ENCODE measurements around the gene RPL19.
A peak's percentile ranks its signal among the peaks of the same experiment; 100 is the strongest.
"Not testable (repeated sequence)": the region's sequence is repeated elsewhere in the genome, so short reads cannot be mapped to it uniquely, and the experiment has no call there.

RPL19 gene

GRCh38 chr17:39200070-39200879 lies at the start of gene RPL19:
RPL19 (plus strand) TSS chr17:39200283; CDS start chr17:39200345, 62 bp downstream.
- peak; percentile 64 to 70 for DNase-seq (ENCODE audit: low read depth in 2 of 2)

GRCh38 chr17:39150795-39151149 lies 49.3 kb upstream of the RPL19 start:
- DNase-seq (ENCODE audit: low read depth in 2 of 2): no peak

GRCh38 chr17:39151150-39151942 lies 48.7 kb upstream of the RPL19 start, which contains the start of gene PLXDC1:
PLXDC1 (minus strand) TSS chr17:39151637; CDS start chr17:39151437, 200 bp downstream.
- DNase-seq (ENCODE audit: low read depth in 2 of 2): no peak

- no peak for DNase-seq (ENCODE audit: low read depth in 2 of 2)
Measured at GRCh38 chr17:39151943-39152818, 47.9 kb upstream of the RPL19 start.

GRCh38 chr17:39153599-39154051 lies 46.5 kb upstream of the RPL19 start:
- DNase-seq (ENCODE audit: low read depth in 2 of 2): peak; percentile 93 to 94

DNA sequence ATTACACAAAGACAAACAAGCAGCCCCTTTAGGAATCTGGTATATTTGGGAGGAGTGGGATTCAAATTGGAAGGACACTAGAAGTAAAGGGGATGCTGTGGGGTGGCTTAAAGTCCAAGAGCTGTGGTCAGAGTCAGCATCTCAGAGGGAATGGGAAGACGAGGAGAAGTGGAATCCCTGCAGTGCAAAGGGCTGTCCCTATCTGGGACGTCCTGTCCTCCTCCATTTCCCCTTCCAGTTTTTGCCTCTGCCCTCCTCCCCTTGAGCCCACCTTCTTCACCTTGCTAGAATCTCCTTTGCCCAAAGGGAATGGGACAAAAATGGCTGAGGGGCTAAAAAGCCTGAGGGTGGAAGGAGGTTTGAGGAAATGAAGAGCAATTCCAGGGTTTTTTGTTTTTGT lies 44.4 kb upstream of the RPL19 start:
- no peak for DNase-seq (ENCODE audit: low read depth in 2 of 2)

GRCh38 chr17:39156491-39156890 lies 43.6 kb upstream of the RPL19 start:
- DNase-seq (ENCODE audit: low read depth in 2 of 2): no peak

- DNase-seq (ENCODE audit: low read depth in 2 of 2): no peak
Measured at GRCh38 chr17:39158623-39159022, 41.5 kb upstream of the RPL19 start.

GRCh38 chr17:39161962-39162361 lies 38.1 kb upstream of the RPL19 start:
- no peak for DNase-seq (ENCODE audit: low read depth in 2 of 2)

- peak; percentile 63 to 68 for DNase-seq (ENCODE audit: low read depth in 2 of 2)
Measured at GRCh38 chr17:39164675-39165143, 35.4 kb upstream of the RPL19 start.

DNA sequence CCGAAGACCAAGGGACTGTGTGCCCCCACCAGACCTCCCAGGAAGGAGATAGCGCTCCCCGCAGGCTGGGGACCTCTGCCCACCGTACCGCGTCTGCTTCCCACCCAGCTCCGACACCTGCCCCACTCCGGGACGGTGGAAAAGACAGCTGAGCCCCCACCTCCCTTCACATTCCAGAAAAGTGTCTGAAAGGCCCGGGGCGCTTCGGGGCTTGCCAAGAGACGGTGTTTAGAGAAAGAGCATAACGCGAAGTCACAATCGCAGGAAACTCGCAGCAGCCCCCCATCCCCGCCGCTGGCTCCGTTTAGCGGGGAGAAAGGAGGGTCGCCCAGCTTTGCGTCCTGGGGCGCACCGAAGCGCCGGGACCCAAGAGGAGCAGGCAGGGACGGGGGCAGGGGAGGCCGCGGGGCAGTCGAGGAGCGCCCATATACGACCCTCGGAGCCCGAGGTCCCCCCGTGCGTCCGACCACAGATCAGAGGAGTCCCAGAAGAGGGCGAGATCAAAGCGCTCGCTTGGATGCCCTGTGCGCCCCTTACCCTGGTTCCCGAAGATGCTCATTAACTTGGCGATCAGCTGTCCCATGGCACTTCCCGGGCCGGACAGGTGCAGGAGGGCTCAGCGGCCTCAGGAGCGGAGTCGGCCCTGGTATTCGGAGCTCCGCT lies 34.8 kb upstream of the RPL19 start:
- no peak for DNase-seq (ENCODE audit: low read depth in 2 of 2)

DNA sequence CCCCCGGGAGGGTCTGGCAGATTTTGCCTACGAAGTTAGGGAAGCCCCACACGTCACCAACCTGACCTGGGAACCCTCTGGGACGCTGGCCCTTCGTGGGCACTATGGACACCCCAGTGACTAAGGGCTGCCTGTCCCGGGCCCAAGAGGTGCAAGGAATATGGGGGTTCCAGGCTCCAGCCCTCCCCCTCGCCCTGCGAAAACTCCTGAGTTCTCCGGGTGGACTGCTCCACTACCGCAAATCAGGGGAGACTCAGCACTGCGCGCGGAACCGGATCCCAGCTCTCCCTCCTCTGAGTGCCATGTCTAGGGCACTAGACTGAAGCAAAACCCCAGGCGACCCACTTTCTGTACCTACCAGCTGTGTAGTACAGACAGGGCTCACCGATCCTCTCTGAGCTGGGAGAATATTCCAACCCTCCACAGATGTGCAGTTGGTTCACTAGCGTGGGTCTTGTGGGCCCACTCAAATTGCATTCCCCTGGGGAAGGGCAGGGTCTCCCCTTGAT lies 34.2 kb upstream of the RPL19 start, which contains the start of gene ARL5C:
ARL5C (minus strand) TSS at position 321 of the 509 bp plus-strand sequence. CDS start 401 bp downstream, outside the sequence.
- DNase-seq (ENCODE audit: low read depth in 2 of 2): no peak

GRCh38 chr17:39166437-39167335 lies 33.4 kb upstream of the RPL19 start:
- DNase-seq (ENCODE audit: low read depth in 2 of 2): no peak

GRCh38 chr17:39167476-39167875 lies 32.6 kb upstream of the RPL19 start:
- DNase-seq (ENCODE audit: low read depth in 2 of 2): no peak

DNA sequence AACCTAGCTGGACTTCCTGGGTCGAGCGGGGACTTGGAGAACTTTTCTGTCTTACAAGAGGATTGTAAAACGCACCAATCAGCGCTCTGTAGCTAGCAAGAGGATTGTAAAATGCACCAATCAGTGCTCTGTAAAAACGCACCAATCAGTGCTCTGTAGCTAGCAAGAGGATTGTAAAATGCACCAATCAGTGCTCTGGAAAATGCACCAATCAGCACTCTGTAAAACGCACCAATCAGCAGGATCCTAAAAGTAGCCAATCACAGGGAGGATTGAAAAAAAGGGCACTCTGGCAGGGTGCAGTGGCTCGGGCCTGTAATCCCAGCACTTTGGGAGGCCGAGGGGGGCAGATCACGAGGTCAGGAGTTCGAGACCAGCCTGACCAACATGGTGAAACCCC lies 31.6 kb upstream of the RPL19 start:
- not testable (repeated sequence) for DNase-seq (ENCODE audit: low read depth in 2 of 2)

GRCh38 chr17:39169101-39169500 lies 31.0 kb upstream of the RPL19 start:
- DNase-seq (ENCODE audit: low read depth in 2 of 2): no peak

GRCh38 chr17:39169518-39169917 lies 30.6 kb upstream of the RPL19 start:
- no peak for DNase-seq (ENCODE audit: low read depth in 2 of 2)

GRCh38 chr17:39170109-39170508 lies 30.0 kb upstream of the RPL19 start:
- DNase-seq (ENCODE audit: low read depth in 2 of 2): no peak

DNA sequence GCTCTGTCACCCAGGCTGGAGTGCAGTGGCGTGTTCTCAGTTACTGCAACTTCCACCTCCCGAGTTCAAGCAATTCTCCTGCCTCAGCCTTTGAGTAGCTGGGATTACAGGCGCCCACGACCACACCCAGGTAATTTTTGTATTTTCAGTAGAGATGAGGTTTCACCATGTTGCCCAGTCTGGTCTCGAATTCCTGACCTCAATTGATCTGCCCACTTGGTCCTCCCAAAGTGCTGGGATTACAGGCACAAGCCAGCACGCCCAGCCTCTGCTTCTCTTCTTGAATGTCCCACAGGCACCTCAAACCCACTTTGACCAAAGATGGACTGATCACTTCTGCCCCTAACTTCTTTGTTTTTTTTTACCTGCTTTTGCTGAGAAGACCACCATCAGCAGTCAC lies 29.5 kb upstream of the RPL19 start:
- no peak for DNase-seq (ENCODE audit: low read depth in 2 of 2)

DNA sequence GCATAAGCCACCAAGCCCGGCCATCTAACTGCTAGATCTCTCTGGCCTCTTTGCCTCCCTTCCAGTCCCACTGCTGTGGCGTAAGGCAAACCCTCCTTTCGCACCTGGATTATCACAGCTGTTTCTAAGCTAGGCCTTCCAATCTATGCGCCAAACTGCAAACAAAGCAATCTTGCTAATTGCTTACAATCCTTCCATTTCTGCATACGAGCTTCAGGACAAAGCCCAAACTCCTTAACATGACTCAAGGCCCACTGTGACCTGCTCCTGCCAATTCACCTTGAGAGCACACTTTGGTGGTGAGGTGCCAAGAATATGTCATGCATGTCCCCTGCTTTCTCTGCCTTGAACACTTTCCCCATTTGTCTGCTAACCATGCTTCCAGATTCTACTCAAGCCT lies 28.1 kb upstream of the RPL19 start:
- no peak for DNase-seq (ENCODE audit: low read depth in 2 of 2)

Data from activated CD4-positive, alpha-beta T cell treated with anti-CD3 and anti-CD28 coated beads for 24 hours (primary cell).